GM19193 (cell line): ENCODE measurements around the gene CHD6.

Experiments
- POLR2A ChIP-seq: IDR thresholded peaks from 4 replicates; pipeline ENCODE4 v1.6.1; 2011; ENCODE audit not compliant: insufficient read depth, insufficient read length; ENCODE audit errors: extremely low read depth

Gene CHD6

DNA sequence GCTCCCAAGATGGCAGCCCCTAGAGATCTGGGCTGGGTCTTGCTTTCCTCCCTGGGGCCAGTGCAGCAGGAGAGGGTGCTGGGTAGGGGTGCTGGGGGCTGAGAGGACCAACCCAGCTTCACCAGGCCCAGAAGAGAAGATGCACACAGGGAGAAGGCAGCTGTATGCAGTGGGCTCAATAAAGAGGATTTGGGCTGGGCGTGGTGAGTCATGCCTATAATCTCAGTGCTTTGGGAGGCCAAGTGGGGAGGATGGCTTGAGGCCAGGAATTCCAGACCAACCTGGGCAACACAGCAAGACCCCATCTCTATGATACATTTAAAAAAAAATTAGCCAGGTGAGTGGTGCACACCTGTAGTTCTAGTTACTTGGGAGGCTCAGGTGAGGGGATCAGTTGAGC is 225.9 kb downstream of the CHD6 start:
- no peak for TF ChIP-seq POLR2A

DNA sequence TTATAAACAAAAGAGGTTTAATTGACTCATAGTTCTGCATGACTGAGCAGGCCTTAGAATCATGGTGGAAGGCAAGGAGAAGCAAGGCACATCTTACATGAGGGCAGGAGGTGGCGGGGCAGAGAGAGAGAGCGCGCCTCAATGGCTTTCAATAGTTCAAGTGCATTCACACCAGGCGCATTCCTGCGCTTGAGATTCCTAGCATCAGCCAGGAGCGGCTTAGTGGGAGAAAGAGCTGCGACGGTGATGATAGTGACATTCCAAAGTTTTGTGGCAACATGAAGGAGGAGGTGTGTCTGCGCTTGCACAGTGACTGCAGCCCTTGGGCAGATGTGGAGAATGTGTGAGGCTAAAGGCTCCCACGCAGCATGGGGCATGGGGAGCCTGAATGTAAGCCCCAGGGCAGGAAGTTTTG is 226.6 kb downstream of the CHD6 start:
- no peak for TF ChIP-seq POLR2A

DNA sequence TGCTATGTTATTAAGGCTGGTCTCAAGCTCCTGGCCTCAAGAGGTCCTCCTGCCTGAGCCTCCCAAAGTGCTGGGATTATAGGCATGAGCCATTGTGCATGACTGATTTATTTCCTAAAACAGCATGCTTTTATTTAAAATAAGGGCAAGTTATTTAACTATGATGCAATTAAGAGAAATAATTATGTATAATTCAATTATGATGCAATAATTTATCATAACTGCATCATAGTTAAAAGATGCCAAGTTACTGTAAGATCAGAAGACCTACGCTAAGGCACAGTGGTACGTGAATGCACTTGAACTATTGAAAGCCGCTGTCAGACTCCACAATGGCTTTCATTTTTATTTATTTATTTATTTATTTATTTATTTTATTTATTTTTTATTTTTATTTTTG is 227.3 kb downstream of the CHD6 start:
- TF ChIP-seq POLR2A, result no peak

DNA sequence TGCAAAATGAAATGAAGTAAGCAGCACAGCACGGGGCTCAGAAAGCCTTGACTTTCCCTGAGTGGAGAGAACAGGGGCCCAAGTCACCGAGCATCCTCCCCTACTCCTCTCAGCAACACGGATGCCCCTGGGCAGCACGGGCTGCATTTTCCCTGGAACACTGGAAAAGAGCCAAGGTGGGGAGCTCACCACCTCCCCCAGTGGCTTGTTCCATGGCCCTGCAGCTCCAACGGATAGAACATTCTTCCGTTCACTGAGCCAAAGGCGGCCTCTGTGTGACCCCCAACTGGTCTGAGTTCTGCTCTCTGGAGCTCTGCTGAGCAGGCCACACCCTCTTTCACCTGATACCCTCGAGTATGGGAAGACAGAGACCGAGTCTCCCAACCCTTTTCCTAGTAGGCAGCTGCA is 230.7 kb downstream of the CHD6 start:
- TF ChIP-seq POLR2A, result no peak

DNA sequence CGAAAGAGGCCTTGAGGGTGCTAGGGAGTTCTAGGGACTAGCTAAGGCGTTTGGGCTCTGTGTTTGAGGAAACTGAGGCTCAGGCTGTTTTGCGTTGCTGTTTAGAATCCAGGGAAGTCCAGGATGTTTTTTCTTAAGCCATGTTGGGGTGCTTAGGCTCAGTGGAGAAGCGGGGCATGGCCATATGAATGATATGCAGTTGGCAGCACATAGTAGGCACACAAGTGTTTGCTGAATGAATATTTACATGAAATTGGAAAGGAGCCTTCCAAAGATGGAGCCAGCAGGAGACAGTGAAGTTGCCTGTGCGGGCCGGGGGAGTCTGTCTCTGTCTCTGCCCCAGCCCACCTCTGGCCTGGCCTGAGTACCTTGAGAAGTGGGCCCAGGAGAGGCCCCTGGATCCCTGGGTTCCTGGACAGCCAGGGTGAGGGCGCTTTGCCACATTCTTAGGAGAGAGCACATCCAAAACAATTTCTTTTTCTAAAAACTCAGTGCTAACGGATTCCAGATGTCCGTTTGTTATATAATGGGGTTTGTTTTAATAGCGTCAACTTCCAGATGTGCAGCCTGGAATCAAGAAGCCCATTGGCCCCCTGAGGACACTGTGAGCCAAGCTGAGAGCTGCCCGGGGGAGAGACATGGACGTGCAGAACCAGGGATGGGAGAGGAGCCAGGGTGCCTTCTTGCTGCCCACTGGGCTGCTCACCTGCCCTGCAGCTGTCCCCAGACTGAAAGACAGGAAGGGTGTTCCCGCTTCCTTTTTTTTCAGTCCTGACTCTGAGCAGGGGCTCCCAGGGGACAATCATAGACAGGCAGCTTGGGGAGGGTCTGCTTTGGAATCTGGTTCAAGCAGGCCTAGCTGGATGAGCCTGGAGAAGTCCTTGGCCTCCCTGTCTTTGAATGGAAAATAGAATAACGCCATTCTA is 231.4 kb downstream of the CHD6 start:
- TF ChIP-seq POLR2A, result no peak

DNA sequence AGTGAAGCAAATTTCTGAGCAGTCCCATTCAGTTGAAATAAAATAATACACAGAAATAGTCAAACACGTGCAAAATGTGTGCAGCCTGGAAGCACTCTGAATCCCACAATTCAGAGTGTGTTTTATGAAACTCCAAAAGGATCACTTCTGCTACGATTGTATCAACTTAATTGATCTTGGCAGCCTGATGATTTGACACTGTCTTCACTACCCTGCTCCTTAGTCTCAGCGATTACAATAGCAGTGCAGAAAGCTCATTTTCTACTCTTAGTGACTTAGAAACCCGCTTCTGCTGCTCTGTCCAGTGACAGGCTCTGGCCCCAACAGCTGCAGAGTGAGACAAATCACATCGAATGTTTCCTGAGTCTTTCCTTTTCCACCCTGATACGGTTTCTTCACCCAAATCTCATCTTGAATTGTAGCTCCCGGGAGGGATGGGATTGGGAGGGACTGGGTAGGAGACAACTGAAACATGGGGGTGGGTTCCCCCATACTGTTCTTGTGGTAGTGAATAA is 235.3 kb downstream of the CHD6 start:
- no peak for TF ChIP-seq POLR2A

DNA sequence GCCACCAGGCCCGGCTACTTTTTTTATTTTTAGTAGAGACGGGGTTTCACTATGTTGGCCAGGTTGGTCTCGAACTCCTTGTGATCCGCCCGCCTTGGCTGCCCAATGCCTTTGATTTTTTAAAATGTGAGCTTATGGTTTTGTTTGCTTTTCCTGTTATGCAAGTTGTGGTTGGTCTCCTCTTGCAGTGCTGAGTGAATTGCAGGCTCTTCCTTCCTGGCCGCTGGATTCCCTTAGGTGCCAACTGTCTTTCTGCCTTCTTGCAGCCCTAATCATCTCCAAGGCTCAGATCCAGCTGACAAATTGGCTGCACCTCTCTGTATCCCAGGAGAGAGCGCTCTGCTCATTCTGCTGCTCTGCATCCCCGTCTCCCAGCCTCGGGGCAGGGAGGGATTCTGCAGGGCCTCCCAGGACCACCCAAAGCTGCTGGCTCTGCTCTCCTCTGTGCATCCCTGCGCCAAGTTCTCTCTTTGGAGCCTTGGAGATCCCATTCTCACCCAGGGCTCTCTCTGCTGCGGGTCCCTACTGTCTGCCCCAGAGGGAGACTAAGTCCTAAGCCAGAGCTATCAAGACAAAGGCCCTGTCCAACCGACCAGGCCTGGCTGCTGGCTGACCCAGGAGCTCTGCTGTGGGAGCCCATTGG is 237.5 kb downstream of the CHD6 start:
- TF ChIP-seq POLR2A, result no peak

DNA sequence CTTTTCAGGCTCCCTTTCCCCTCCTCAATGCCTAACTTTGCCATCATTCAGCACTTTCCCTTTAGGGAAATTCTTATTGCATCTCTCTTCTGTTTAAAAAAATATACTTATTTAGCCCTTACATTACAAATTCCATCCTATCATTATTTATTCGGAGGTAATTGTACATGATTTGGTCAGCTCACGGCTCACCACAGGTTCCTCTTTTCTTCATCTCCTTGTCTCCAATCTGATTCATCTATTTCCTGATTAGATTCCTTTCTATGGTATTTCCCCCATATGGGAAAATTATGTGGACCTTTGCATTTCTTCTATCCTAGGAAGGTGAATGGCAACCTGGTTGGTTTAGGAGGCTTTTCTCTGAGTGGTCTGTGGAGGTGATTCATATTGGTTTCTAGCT is 238.6 kb downstream of the CHD6 start:
- TF ChIP-seq POLR2A, result no peak

DNA sequence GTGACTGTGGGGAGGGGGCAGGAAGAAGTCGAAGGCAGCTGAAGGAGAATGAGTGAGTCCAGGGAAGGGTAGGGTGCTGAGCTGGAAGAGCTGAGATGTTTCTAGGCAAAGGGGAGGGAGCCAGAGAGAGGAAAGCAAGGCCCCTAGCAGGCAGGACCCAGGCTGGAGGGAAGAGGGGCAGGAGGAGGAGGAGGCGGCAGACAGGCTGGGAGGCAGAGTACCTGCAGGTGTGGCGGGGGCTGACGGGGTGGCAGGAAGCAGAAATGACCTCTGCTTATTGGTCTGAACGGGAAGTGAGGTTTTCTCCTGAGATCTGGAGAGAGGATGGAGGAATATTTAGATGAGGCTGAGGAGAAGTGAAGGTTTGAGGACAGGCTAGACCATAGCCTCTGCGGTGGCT is 240.9 kb downstream of the CHD6 start:
- no peak for TF ChIP-seq POLR2A

DNA sequence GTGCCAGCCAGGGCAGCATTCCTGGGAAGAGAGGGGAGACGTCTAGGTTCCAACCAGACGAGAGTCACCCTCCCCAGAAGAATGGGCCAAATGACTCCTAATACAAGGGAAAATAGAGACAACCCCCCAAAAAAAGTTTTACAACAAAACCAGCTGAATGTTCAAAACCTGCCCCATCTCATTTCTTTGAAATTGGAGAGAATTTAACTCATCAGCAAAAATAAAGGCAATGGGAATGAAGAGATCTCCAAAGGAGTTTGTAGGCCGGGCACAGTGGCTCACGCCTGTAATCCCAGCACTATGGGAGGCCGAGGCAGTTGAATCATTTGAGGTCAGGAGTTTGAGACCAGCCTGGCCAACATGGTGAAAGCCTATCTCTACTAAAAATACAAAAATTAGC is 241.8 kb downstream of the CHD6 start:
- no peak for TF ChIP-seq POLR2A

DNA sequence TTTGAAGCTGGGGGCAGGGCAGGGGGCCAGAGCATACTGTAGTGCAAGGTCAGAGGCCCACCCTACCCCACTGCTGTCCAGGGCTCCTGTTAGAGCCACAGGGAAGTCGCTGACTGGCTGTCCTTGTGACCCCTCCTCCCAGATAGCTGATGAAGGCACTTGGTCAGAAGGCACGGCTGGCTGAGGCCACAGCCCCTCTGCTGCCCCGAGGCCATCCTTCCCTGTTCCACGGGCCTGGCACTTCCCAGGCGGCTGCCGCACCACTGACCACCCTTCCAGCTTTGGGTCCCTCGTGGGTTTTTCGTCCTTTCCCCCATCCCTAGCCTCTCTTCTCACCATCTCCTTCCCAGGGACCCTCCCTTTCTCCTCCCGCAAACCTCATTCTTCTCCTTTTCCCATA is 242.3 kb downstream of the CHD6 start:
- TF ChIP-seq POLR2A, result no peak

DNA sequence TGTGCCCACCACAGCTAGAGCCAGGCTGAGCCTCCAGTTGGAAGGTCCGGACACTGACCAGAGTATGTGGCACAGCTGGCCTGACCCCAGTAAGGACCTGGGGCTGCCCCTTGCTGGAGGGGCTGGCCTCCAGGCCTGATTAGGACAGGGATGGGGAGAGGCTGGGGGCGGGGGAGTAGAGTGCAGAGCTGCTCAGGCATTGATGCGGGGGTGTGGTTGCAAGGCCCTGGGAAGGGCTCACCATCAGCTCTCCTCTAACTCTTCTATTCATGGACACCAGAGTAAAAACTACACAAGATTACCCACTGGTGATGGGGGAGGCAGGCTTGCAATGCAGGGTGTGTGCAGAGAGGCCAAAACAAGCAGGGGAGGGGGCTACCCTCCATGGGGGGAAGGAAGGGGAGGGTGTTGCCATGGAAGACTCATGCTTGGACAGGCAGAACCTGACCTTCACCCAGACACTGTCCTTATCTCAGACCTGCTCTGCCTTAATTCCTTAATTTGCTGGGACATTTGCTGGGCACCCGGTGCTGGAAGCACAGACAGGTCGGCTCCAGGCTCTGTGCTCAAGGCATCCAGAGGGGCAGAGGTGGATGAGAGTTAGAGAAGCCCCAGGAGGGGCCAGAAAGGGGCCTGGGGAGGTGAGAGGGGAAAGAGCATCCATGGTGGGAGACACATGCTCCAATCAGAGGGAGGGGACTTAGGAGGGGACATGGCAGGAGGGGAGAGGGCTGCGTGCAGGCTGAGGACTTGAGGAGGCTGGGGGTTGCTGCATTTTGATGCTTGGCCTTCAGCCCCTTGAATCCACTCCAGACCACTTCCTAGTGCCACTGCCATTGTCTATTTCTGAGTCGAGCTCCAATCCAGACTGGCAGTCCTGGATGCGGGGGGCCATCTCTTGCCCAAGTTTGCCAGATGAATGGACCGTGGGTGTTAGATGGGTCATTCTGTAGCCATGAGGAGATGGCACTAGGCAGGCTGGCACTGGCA is 244.0 kb downstream of the CHD6 start:
- no peak for TF ChIP-seq POLR2A

DNA sequence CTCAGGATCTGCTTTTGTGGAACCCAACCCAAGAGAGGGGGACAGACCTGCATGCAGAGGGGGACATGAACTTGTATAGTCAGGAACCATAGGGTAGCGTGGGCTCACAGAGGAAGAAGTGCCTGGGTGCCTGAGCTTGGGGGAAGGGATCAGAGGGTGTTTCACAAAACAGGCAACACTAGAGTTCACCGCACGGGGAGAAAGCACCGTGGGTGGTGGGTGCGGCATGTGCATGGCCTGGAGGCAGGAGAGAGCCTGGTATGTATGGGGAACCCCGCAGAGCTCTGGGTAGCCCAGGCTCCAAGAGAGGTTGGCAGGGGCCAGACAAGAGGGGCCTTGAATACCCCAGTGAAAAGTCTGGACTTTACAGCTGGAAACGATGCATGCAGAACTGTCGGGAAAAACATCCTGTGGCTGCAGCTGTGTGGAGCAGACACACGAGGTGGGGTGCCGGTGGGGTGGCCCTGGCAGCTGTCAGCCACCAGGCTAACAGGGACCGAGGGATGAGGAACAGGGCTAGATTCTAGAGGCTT is 244.9 kb downstream of the CHD6 start:
- no peak for TF ChIP-seq POLR2A

DNA sequence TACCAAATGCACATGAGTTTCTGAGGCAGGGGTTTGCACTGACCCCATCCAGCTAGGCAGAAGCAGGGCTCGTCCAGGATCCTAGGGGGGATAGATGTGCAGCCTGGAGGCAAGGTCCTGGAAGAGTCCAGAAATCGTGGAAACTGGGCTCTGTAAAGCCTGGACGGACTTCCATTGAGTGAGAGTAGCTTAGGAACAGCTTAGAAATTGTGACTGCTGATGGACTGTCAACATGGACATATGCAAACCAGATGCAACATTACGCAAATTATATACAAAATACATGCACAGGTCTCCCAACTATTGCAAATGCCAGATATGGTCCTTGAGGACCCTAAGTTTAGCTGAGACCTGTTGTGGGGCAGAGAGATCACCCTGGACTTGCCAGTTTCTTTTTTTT is 246.8 kb downstream of the CHD6 start:
- TF ChIP-seq POLR2A, result no peak

DNA sequence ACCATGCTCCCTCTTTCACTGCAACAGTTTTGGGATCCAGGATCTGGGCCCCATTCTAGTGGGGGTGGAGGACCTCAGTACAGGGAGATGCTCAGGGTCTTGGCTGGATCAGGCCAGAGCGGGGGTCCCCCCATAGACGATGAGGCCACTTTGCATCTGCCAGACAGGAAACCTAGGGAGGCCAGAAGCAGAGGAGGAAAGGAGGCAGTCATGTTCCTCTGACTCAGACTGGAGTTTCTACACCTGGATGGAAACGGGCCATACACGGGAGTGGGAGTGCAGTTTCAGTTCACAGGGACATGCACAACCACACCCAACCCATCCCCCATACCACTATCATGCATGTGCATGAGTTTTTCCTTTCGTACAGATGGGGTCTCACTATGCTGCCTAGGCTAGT is 248.0 kb downstream of the CHD6 start:
- no peak for TF ChIP-seq POLR2A

DNA sequence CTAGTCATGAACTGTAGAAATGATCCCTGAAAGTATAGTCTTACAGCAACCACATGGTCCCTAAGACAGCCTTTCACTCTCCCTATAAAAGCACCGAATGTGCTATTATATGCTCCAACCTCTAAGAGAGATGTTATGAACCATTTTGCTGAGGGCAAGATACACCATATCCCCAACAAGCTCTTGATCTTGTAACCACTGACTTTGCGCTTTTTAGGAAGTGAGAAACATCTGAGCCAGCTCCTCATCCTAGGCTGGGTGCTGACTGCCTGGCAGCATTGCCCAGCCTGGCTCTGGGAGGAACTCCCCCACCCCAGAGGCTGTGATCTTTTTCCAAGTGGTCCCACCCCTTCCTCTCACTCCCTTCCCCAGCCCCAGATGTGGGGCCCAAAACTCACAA is 248.5 kb downstream of the CHD6 start:
- TF ChIP-seq POLR2A, result no peak

DNA sequence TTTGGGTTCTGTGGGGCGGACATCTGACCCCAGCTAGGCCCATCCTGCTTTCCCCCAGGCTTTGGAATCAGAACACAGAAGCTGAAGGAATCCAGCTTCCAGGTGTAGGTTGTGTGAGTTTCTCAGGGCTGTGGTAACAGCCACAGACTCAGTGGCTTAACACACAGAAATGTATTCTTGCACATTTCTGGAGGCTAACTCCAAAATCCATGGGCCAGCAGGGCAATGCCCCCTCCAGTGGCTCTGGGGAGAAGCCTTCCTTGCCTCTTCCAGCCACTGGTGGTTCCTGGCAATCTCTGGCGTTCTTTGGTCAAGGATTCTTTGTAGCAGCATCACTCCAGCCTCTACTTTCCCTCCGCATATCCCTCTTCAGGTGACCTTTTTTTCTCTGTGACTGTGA is 250.2 kb downstream of the CHD6 start:
- no peak for TF ChIP-seq POLR2A
